Muscle of back (tissue), 11 donors: Measurements from ENCODE around the gene KCNN3. TPM values are rescaled to one million over a fixed set of nuclear protein-coding genes. Genes with fewer than 3 reads are reported as not detected.

Experiments
- DNase-seq, 3 donors: peaks; one replicate each; pipeline versions ENCODE4 v3.0.0 to v3.0.0-alpha.2; 2013
- polyA plus RNA-seq, 10 donors: library from polyadenylated mRNA; unstranded; fragments of 120-200 nt; gene quantifications; one replicate each; pipeline ENCODE4 v1.2.1, GENCODE V29; 2013; ENCODE audit not compliant: insufficient read length in 10 of 10

Gene KCNN3
- polyA plus RNA-seq, 10 donors, result 6.2 to 9.8 (median 8.3) TPM

- no peak for DNase-seq
Observed at GRCh38 chr1:154797175-154797574, 72.9 kb downstream of the KCNN3 start.

- DNase-seq, result no peak
Observed at GRCh38 chr1:154796303-154796892, 73.7 kb downstream of the KCNN3 start.

- DNase-seq, result no peak
Observed at GRCh38 chr1:154794608-154795007, 75.5 kb downstream of the KCNN3 start.

GRCh38 chr1:154793685-154794084 is 76.4 kb downstream of the KCNN3 start:
- DNase-seq, result no peak

GRCh38 chr1:154792899-154793298 is 77.2 kb downstream of the KCNN3 start:
- DNase-seq, result no peak

GRCh38 chr1:154791292-154792166 is 78.6 kb downstream of the KCNN3 start:
- no peak for DNase-seq

GRCh38 chr1:154788886-154789285 is 81.2 kb downstream of the KCNN3 start:
- no peak for DNase-seq

GRCh38 chr1:154788110-154788870 is 81.8 kb downstream of the KCNN3 start:
- no peak for DNase-seq

- DNase-seq, result no peak
Observed at GRCh38 chr1:154786804-154787570, 83.1 kb downstream of the KCNN3 start.

- no peak for DNase-seq
Observed at GRCh38 chr1:154784924-154785531, 85.1 kb downstream of the KCNN3 start.

- DNase-seq, result no peak
Observed at GRCh38 chr1:154784416-154784815, 85.7 kb downstream of the KCNN3 start.

- no peak for DNase-seq
Observed at GRCh38 chr1:154783976-154784375, 86.1 kb downstream of the KCNN3 start.

- DNase-seq, result no peak
Observed at GRCh38 chr1:154780541-154780940, 89.5 kb downstream of the KCNN3 start.

- no peak for DNase-seq
Observed at GRCh38 chr1:154779551-154780189, 90.4 kb downstream of the KCNN3 start.

- DNase-seq, result no peak
Observed at GRCh38 chr1:154778944-154779343, 91.1 kb downstream of the KCNN3 start.

GRCh38 chr1:154778275-154778674 is 91.8 kb downstream of the KCNN3 start:
- DNase-seq, result no peak

GRCh38 chr1:154777781-154778180 is 92.3 kb downstream of the KCNN3 start:
- no peak for DNase-seq

- DNase-seq, result no peak
Observed at GRCh38 chr1:154777154-154777553, 92.9 kb downstream of the KCNN3 start.

GRCh38 chr1:154775621-154776605 is 94.2 kb downstream of the KCNN3 start:
- no peak for DNase-seq
